ENCODE data around the gene CAMK2N2.
"Not testable (repeated sequence)": the region's sequence is repeated elsewhere in the genome, so short reads cannot be mapped to it uniquely, and the experiment has no call there.

CAMK2N2 gene

DNA sequence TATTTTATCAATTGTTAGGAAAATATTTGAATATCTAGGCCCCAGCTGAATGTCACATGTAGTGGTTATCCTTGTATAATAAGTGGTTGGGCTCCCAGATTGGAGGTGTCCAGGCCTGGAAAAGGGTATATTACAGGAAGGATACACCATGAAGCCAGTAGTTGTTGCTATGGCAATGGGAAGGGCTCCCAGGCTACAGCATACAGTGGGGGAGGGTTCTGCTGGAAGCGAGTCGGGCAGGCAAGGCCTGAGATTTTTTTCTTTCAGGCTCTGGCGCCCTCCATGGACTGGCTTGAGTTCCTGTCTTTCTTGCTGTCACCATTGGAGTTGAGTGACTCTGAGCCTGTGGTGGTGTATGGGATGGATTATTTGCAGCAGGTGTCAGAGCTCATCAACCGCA is 23.3 kb upstream of the CAMK2N2 start:
- H3K4me1 Mint-ChIP-seq: no peaks in the 10 kb centered on the region
- ATAC-seq (peak; percentile 65), DNase-seq (peak in 1 of 2 donors; percentile 41)
- no peak overlapping the region for H3K27ac Mint-ChIP-seq
- no peak overlapping the region for H3K4me3 Mint-ChIP-seq
- H3K9me3 Mint-ChIP-seq: no peaks in the 10 kb centered on the region
- H3K27me3 Mint-ChIP-seq: peaks cover 30% of the 10 kb centered on the region

DNA sequence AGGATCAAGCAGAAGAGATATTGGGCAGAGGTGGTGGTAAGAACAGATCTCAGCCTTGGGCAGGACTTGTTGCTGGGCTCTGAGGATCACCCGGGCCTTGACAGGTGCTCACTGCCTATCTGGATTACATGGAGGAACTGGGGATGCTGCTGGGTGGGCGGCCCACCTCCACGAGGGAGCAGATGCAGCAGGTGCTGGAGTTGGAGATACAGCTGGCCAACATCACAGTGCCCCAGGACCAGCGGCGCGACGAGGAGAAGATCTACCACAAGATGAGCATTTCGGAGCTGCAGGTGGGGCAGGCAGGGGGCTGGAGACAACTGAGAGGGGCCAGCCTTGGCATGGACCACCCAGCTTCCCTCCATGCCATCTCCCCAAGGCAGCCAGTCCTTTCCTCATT is 22.3 kb upstream of the CAMK2N2 start:
- Mint-ChIP-seq H3K9me3 (no peaks in the 10 kb centered on the region), H3K27me3 (peaks cover 34% of the 10 kb centered on the region), H3K4me1 (no peaks in the 10 kb centered on the region), H3K4me3 (no peak overlapping the region), H3K27ac (no peak overlapping the region)
- ATAC-seq: no peak
- no peak for DNase-seq

DNA sequence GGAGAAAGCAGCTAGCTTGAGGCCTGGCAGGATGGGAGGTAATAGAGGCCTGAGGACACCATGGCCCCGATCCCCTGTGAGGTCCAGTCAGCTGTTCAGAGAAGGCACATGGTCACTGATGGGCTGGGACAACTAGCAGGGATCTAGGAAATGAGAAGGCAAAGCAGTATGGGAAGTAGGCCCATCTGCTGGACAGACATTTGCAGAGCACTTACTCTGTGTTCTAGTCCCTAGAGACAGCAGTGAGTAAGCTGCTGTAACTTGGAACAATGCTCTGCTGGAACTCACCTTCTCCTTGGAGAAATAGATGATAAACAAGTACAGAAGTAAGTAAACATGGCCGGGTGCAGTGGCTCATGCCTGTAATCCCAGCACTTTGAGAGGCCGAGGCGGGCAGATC is 21.6 kb upstream of the CAMK2N2 start:
- Mint-ChIP-seq H3K4me3 (no peak overlapping the region), H3K27ac (no peak overlapping the region), H3K27me3 (peaks cover 34% of the 10 kb centered on the region), H3K9me3 (no peaks in the 10 kb centered on the region), H3K4me1 (no peaks in the 10 kb centered on the region)
- DNase-seq (no peak), ATAC-seq (no peak)

DNA sequence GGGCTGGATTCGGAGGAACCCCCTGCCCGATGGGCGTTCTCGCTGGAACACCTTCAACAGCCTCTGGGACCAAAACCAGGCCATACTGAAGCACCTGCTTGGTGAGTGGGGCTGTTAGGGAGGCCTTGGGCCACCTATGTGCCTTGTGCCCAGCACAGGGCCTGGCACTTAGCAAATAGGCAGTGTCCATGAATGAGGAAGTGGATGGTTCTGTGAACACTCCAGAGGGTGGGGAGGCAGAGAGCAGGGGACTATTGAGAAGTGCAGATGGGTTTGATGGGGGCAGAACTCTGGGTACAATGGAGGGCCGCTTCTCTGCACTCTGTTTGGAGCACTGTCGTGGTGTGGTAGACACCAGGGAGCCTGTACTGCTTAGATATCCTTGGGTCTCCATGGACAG is 16.0 kb upstream of the CAMK2N2 start:
- Mint-ChIP-seq H3K27me3 (peaks cover 52% of the 10 kb centered on the region), H3K27ac (no peak overlapping the region), H3K9me3 (no peaks in the 10 kb centered on the region), H3K4me3 (no peak overlapping the region), H3K4me1 (peaks cover 6% of the 10 kb centered on the region)
- ATAC-seq: no peak
- DNase-seq: no peak

DNA sequence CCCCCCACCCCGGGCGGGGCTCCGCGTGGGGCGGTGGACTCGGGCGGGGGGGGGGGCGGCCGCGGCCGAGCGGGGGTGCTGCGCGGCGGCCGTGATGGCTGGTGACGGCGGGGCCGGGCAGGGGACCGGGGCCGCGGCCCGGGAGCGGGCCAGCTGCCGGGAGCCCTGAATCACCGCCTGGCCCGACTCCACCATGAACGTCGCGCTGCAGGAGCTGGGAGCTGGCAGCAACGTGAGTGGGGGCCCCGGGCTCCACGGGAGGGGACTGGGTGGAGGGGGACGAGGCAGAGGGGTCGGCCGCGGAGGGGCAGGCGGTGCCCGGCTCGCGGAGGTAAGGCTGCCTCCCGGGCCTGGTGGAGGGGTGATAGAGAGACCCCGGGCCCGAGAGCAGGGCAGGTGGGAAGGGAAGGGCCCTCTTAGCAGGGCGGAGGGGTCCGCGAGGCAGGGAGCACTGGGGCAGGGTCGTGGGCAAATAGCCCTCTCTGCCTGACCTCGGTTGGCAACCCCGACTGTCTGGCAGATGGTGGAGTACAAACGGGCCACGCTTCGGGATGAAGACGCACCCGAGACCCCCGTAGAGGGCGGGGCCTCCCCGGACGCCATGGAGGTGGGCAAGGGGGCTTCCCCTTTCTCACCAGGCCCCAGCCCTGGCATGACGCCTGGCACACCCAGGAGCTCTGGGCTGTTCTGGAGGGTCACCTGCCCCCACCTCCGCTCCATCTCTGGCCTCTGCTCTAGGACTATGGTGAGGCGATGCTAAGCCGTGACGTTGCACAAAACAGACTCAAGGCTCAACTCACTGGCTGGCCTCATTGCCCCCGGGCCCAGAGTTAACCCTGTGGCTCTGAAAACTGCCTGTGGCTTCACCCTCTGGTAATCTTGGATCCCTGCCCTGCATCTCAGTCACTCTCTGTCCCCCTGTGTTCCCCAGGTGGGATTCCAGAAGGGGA is 14.9 kb upstream of the CAMK2N2 start, which contains the start of gene ECE2:
TSS of gene ECE2 (plus strand) at position 62 of the 950 bp plus-strand sequence. CDS start at position 194, 132 bp downstream.
- peaks cover 63% of the 10 kb centered on the region for H3K27me3 Mint-ChIP-seq
- H3K9me3 Mint-ChIP-seq: no peaks in the 10 kb centered on the region
- H3K4me1 Mint-ChIP-seq: peaks cover 6% of the 10 kb centered on the region
- ATAC-seq (peak; percentile 65), DNase-seq (no peak)
- no peak within 1 kb of the TSS for H3K27ac Mint-ChIP-seq
- peak within 1 kb of the TSS; percentile 45 for H3K4me3 Mint-ChIP-seq

DNA sequence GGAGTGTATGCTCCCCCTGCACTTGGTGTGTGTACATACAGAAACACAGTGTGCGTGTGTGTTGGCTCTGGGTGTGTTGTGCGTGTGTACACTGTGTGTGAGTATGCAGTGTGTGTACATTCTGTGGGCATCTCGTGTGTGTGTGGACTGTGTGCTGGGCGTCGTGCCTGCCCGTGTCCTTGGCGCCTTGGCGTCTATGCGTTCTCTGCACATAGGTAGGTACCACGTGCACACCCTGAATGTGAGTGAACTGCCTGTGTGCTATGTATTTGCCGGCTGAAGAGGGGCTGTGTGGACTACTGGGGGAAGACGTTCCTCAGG is 14.0 kb upstream of the CAMK2N2 start:
- H3K4me1 Mint-ChIP-seq: peaks cover 6% of the 10 kb centered on the region
- DNase-seq: no peak
- peak; percentile 15 for ATAC-seq
- H3K9me3 Mint-ChIP-seq: no peaks in the 10 kb centered on the region
- H3K27me3 Mint-ChIP-seq: peaks cover 72% of the 10 kb centered on the region
- no peak overlapping the region for H3K27ac Mint-ChIP-seq
- H3K4me3 Mint-ChIP-seq: peak overlapping the region; percentile 45

DNA sequence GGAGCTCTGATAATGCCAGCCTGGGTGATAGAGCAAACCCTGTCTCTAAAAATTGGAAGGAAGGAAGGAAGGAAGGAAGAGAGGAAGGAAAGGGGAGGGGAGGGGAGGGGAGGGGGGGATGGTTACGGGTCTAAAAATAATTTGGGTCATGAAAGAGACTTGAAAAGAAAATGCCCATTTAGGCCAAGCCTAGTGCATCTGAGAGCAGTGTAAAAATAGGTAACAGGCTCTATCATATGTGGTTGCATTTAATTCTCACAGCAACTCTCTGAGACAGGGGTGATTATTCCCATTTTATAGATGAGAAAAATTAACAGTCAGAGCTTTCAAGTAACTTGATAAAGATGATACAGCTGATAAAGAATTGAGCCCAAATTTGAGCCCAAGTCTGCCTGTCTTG is 10.9 kb upstream of the CAMK2N2 start:
- peaks cover 6% of the 10 kb centered on the region for H3K4me1 Mint-ChIP-seq
- H3K27ac Mint-ChIP-seq: no peak overlapping the region
- no peak overlapping the region for H3K4me3 Mint-ChIP-seq
- ATAC-seq (no peak), DNase-seq (no peak)
- no peaks in the 10 kb centered on the region for H3K9me3 Mint-ChIP-seq
- peaks cover 80% of the 10 kb centered on the region for H3K27me3 Mint-ChIP-seq

DNA sequence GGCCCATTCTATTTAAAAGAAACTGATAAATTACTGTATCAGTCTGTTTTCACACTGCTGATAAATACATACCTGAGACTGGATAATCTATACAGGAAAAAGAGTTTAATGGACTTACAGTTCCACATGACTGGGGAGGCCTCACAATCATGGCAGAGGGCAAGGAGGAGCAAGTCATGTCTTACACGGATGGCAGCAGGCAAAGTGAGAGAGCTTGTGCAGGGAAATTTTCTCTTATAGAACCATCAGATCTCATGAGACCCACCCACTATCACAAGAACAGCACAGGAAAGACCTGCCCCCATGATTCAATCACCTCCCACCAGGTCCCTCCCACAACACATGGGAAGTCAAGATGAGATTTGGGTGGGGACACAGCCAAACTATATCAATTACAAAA is 5.9 kb upstream of the CAMK2N2 start:
- ATAC-seq, H3K9me3 Mint-ChIP-seq: not testable (repeated sequence)
- H3K27me3 Mint-ChIP-seq: peaks cover 84% of the 10 kb centered on the region

DNA sequence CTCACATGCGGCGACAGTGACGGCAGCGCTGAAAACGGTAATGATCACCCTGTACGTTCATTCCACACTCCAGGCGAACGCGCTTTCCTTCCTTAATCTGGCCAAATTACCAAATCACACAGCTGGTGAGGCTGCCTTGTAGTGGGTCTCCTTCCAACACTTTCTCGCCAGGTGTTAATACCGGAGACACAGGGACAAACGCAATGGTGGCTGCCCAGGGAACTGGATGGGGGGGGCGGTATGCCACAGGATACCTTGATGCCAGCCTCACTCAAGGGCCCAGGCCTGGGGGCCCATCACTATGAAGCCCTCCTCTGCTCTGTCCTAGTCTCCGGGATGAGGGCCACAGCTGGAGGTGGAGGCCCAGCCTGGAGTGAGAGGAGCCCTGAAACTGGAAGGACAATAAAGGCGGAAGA is 1.4 kb upstream of the CAMK2N2 start:
- ATAC-seq (no peak), DNase-seq (no peak)
- Mint-ChIP-seq H3K27ac (no peak overlapping the region), H3K4me3 (peak overlapping the region; percentile 82 to 85), H3K9me3 (no peaks in the 10 kb centered on the region), H3K27me3 (peaks cover 84% of the 10 kb centered on the region), H3K4me1 (peaks cover 26% of the 10 kb centered on the region)

More for the DNA sequence above, 5.9 kb upstream of the CAMK2N2 start:
- not testable (repeated sequence) for H3K4me3 Mint-ChIP-seq, DNase-seq, H3K27ac Mint-ChIP-seq
- H3K4me1 Mint-ChIP-seq: peaks cover 10% of the 10 kb centered on the region

DNA sequence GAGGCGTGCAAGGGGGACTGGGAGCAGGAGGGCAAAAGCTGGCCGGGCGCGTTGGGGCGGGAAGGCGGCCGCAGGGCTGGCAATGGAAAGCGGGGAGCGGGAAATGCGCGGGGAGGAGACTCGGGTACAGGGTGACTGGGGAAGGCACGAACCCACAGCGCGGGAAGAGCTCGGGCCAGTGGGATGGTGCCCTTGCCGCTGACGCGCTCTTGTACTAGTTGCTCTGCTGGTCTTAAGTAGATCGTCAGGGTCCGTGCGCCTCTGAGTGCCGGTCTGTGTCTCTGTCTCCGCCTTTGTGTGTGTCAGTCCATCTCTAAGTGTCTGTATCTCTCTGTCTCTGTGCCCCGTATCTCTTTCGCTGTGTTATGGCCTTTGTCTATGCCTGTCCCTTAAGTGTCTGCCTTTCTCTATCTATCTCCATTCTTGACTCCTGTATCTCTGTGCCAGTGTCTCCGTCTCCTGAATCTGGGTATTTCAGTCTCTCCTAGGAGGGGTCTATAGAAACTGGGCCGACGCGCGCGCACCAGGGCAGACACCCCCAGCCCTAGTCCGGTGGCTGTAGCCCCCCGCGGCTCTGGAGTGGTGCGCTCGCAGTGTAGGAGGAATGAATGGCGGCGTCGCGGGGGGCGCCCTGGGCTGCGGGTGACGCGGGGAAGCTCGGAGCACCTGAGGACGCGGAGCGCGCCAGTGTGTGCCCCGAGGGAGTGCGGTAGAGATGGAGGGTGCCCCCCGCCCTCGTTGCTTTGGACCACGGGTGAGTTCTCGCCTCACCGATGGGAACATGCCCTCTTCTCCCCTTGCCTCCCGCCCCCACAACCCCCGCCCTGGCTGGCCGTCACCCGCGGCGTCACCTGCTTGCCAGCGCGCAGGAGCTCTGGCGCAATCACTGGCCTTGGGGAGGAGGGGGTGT is 756 bp upstream of the CAMK2N2 start:
- peak; percentile 21 for ATAC-seq
- Mint-ChIP-seq H3K27me3 (peaks cover 77% of the 10 kb centered on the region), H3K4me1 (peaks cover 26% of the 10 kb centered on the region), H3K9me3 (no peaks in the 10 kb centered on the region), H3K4me3 (peak overlapping the region; percentile 82 to 85), H3K27ac (no peak overlapping the region)
- no peak for DNase-seq

DNA sequence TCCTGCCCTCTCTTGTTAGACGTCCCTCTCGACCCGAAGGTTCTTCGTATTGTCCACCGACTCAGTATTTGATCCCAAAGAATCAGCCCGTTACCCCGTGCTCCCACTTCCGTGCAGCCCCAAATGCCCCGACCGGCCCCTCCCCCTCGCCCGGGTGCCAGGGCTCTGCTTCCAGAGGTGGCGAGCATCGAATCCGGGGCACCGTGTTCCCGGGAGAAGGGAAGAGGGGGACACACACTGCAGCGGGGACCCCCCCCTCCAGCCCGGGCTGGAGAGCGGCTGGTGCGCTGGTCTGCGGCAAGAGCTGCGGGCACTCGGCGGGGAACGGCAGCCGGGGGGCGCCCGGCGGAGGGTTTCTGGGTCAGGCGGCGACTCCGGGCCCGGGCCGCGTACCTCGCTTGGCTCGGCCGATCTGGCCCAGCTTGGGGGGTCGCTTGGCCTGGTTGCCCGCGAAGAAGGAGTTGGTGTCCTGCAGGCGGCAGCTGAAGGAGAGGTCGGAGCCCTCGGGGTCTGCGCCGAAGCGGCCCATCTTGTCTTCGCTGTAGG is 556 bp downstream of the CAMK2N2 start:
- peak overlapping the region in 1 of 2 donors; percentile 1 for H3K27ac Mint-ChIP-seq
- H3K27me3 Mint-ChIP-seq: peaks cover 68% of the 10 kb centered on the region
- H3K4me3 Mint-ChIP-seq: peak overlapping the region; percentile 82 to 85
- DNase-seq (peak in 1 of 2 donors; percentile 22), ATAC-seq (peak; percentile 8)
- H3K9me3 Mint-ChIP-seq: no peaks in the 10 kb centered on the region
- H3K4me1 Mint-ChIP-seq: peaks cover 27% of the 10 kb centered on the region

DNA sequence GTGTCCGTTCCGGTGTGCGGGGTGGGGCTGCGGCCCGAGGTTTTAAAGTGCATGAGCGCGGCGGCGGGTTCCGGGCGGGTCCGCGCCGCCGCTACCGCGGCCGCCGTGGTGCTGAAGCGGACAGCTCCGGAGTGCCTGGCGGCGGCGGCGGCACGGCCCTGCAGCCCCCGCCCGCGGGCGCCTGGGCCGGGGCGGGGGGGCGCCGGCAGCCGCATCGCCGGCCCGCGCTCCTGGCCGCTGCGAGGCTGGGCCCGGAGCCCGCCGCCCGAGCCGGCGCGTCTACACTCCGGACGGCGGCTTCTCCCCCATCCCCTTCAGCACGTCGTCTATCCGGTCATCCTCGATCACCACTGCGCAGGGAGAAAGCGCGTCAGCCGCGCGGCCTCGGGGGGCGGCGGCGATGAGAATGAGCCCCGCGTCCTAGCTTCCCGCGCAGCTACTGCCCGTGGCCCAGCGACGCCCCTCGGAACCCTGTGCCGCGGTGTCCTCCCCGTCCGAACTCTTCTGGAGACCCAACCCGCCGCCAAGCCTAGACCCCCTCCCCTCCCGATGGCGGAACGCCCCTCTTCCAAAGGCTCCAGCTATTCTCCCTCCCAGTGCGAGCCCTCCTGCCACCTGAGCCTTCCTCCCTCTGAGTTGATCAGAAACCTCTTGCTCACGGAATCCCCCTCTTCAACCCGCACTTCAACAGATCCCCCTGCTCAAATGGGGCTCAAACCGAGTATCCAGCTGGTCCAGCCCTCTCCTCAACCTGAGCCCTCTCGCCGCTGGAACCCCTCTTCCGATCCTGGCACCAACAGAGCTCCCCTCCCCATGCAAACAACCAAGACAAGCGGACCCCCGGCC is 1.3 kb downstream of the CAMK2N2 start:
- ATAC-seq (peak; percentile 50), DNase-seq (peak; percentile 33 to 36)
- Mint-ChIP-seq H3K4me1 (peaks cover 34% of the 10 kb centered on the region), H3K9me3 (no peaks in the 10 kb centered on the region), H3K27ac (peak overlapping the region in 1 of 2 donors; percentile 1), H3K27me3 (peaks cover 64% of the 10 kb centered on the region), H3K4me3 (peak overlapping the region; percentile 69 to 85)

DNA sequence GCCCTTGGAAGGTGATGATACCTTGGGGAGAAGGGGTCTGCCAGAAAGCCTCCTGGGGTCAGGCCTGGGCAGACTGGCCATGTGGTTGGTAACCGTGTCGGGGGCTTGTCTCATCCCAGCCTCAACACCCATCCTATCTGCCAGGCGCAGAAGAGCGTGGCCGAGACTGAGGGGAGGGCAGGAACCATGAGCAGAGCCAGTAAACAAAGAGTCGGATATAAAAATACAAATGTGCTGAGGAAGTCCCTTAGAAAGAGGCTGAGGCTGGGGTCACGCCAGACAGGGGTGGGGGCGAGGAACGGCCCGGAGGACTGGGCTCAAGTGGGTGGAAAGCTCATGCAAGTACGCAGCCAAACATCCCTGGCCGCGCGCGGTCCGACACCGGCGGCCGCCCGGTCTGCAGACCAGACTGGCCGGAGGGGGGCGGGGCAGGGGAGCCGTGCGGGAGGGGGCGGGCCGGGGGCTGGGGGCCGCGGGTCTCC is 1.9 kb downstream of the CAMK2N2 start:
- Mint-ChIP-seq H3K27ac (peak overlapping the region in 1 of 2 donors; percentile 72), H3K4me3 (peak overlapping the region; percentile 73 to 78), H3K4me1 (peaks cover 37% of the 10 kb centered on the region), H3K27me3 (peaks cover 57% of the 10 kb centered on the region), H3K9me3 (no peaks in the 10 kb centered on the region)
- DNase-seq (no peak), ATAC-seq (no peak)

DNA sequence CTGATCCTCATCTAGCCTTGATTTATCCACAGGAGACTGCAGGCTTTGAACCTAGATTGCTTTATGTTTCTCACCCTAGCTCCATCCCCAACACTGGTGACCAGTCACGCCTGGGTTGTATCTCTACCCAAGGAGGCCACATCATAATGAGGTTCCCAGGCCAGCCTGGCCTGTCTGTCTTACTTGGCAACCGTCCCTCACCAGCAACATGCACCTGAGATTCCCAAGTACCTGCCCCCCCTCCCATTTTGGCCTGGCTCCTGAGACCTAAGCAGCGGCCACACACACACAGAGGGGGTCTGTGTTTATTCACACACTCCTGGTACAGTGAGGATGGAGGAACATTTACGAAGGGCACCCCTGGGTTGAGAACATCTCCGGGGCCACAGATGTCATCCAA is 2.4 kb downstream of the CAMK2N2 start:
- H3K4me3 Mint-ChIP-seq: peak overlapping the region in 1 of 2 donors; percentile 78
- peaks cover 37% of the 10 kb centered on the region for H3K4me1 Mint-ChIP-seq
- H3K9me3 Mint-ChIP-seq: no peaks in the 10 kb centered on the region
- no peak overlapping the region for H3K27ac Mint-ChIP-seq
- no peak for ATAC-seq
- DNase-seq: no peak
- H3K27me3 Mint-ChIP-seq: peaks cover 54% of the 10 kb centered on the region
